H1 (cell line): Measurements from ENCODE around the gene PELI2. TPM values are rescaled to one million over a fixed set of nuclear protein-coding genes. Genes with fewer than 3 reads are reported as not detected.

Experiments used
- CTCF ChIA-PET: fragments of 300-600 bp; sonication (Branson Sonifier 250); formaldehyde crosslinking; loops from one replicate; lab custom pipeline; 2021; ENCODE audit not compliant: partially characterized antibody; lab: Charles Lee
- POLR2A ChIA-PET: fragments of 300-600 bp; sonication (Branson Sonifier 250); formaldehyde crosslinking; loops from one replicate; lab custom pipeline; 2021; ENCODE audit warnings: inconsistent platforms; ENCODE audit not compliant: partially characterized antibody; lab: Charles Lee
- DNase-seq, 2 experiments: peaks; one replicate each; pipeline versions ENCODE4 v3.0.0 to v3.0.0-alpha.2; 2010 to 2022; ENCODE audit warnings: low spot score in 2 of 2, low read depth in 1 of 2, mixed read lengths in 1 of 2
- FAIRE-seq: peaks from 2 replicates; lab custom pipeline; 2011; peaks lifted over from hg19 to GRCh38; lab: Jason Lieb, UNC
- H2AFZ ChIP-seq: 2 replicates; pipeline ENCODE4 v1.8.1; 2012; ENCODE audit warnings: low read length, inconsistent platforms
- H2AK5ac ChIP-seq: 2 replicates; pipeline ENCODE4 v1.6.1; 2013; ENCODE audit warnings: low read depth, low read length
- H2BK120ac ChIP-seq: replicated peaks from 2 replicates; pipeline ENCODE3; 2013; ENCODE audit warnings: low read depth, low read length, inconsistent platforms
- H2BK12ac ChIP-seq: 2 replicates; pipeline ENCODE4 v1.6.1; 2013; ENCODE audit warnings: low read depth, low read length
- H2BK15ac ChIP-seq: 2 replicates; pipeline ENCODE4 v1.6.1; 2013; ENCODE audit warnings: low read length
- H2BK20ac ChIP-seq: 2 replicates; pipeline ENCODE4 v1.6.1; 2013; ENCODE audit warnings: low read length
- H2BK5ac ChIP-seq: 2 replicates; pipeline ENCODE4 v1.6.1; 2013; ENCODE audit warnings: low read depth, low read length
- H3K14ac ChIP-seq: 2 replicates; pipeline ENCODE4 v1.6.1; 2013; ENCODE audit warnings: inconsistent platforms; ENCODE audit not compliant: insufficient read length
- H3K18ac ChIP-seq: 2 replicates; pipeline ENCODE4 v1.6.1; 2013; ENCODE audit warnings: low read length; ENCODE audit errors: extremely low read depth
- H3K23ac ChIP-seq: 2 replicates; pipeline ENCODE4 v1.6.1; 2013; ENCODE audit warnings: inconsistent platforms; ENCODE audit not compliant: insufficient read length
- H3K23me2 ChIP-seq: 2 replicates; pipeline ENCODE4 v1.6.1; 2013; ENCODE audit warnings: low read depth, low read length
- H3K27ac ChIP-seq: 2 replicates; pipeline ENCODE4 v1.6.1; 2011; ENCODE audit warnings: low read depth, low read length, inconsistent platforms
- H3K27me3 ChIP-seq, 4 experiments: replicated peaks in 1 of 4; 1 replicate in 1 of 4; 2 replicates in 3 of 4; pipeline versions ENCODE4 v1.6.1 to v1.8.1; 2011 to 2013; ENCODE audit warnings: low read length in 3 of 4, mild to moderate bottlenecking in 3 of 4, inconsistent platforms in 2 of 4, mixed read lengths in 2 of 4, moderate library complexity in 1 of 4; ENCODE audit not compliant: control insufficient read depth in 3 of 4, insufficient read depth in 3 of 4; ENCODE audit errors: extremely low read depth in 1 of 4
- H3K36me3 ChIP-seq, 4 experiments: 2 replicates each; pipeline versions ENCODE4 v1.6.1 to v1.8.1; 2011 to 2013; ENCODE audit warnings: mild to moderate bottlenecking in 4 of 4, low read length in 3 of 4, moderate library complexity in 2 of 4, control low read depth in 1 of 4, inconsistent platforms in 1 of 4; ENCODE audit not compliant: insufficient read depth in 4 of 4, control insufficient read depth in 2 of 4
- H3K4ac ChIP-seq: replicated peaks from 2 replicates; pipeline ENCODE3; 2013; ENCODE audit warnings: low read length, low read depth, mixed read lengths, inconsistent platforms; ENCODE audit not compliant: insufficient read length
- H3K4me1 ChIP-seq, 4 experiments: replicated peaks in 1 of 4; 1 replicate in 1 of 4; 2 replicates in 3 of 4; pipeline versions ENCODE4 v1.6.1 to v1.8.1; 2011 to 2013; ENCODE audit warnings: low read length in 3 of 4, inconsistent platforms in 2 of 4, mixed read lengths in 1 of 4; ENCODE audit not compliant: insufficient read depth in 4 of 4, control insufficient read depth in 3 of 4
- H3K4me2 ChIP-seq, 2 experiments: 2 replicates each; pipeline versions ENCODE4 v1.6.1 to v1.8.1; 2011 to 2013; ENCODE audit warnings: low read depth in 2 of 2, low read length in 2 of 2, control low read depth in 1 of 2, inconsistent platforms in 1 of 2, mild to moderate bottlenecking in 1 of 2; ENCODE audit not compliant: insufficient read depth in 1 of 2
- H3K4me3 ChIP-seq, 4 experiments: fragments of 200-600, 300-600 bp in 1 of 4; sonication (generic), shearing (Covaris generic), sonication (Bioruptor Twin) in 1 of 4; 2 replicates each; pipeline versions ENCODE4 v1.5.1 to v1.8.1; 2011 to 2016; ENCODE audit warnings: low read length in 4 of 4, low read depth in 3 of 4, control low read depth in 2 of 4, inconsistent platforms in 2 of 4, mild to moderate bottlenecking in 2 of 4, mixed read lengths in 1 of 4, moderate library complexity in 1 of 4; ENCODE audit not compliant: insufficient read depth in 2 of 4; ENCODE audit errors: extremely low read depth in 1 of 4
- H3K56ac ChIP-seq: replicated peaks from 2 replicates; pipeline ENCODE3; 2013; ENCODE audit warnings: low read depth, mild to moderate bottlenecking, mixed read lengths, low read length, inconsistent platforms; ENCODE audit not compliant: insufficient read length
- H3K79me1 ChIP-seq: 2 replicates; pipeline ENCODE4 v1.6.1; 2013; ENCODE audit warnings: low read depth, low read length, control low read depth
- H3K79me2 ChIP-seq, 2 experiments: 2 replicates each; pipeline versions ENCODE4 v1.6.1 to v1.8.1; 2012 to 2013; ENCODE audit warnings: low read length in 2 of 2, mild to moderate bottlenecking in 2 of 2, inconsistent platforms in 1 of 2; ENCODE audit not compliant: insufficient read depth in 2 of 2, control insufficient read depth in 1 of 2
- H3K9ac ChIP-seq, 4 experiments: replicated peaks in 1 of 4; 1 replicate in 1 of 4; 2 replicates in 3 of 4; pipeline versions ENCODE4 v1.6.1 to v1.8.1; 2011 to 2013; ENCODE audit warnings: low read depth in 3 of 4, low read length in 3 of 4, control low read depth in 2 of 4, mild to moderate bottlenecking in 2 of 4, moderate library complexity in 2 of 4, inconsistent platforms in 1 of 4; ENCODE audit errors: extremely low read depth in 1 of 4
- H3K9me3 ChIP-seq, 2 experiments: 2 replicates each; pipeline versions ENCODE4 v1.6.1 to v1.8.1; 2012 to 2013; ENCODE audit warnings: mild to moderate bottlenecking in 2 of 2, moderate library complexity in 2 of 2, control low read depth in 1 of 2, inconsistent platforms in 1 of 2, low read depth in 1 of 2, low read length in 1 of 2, mixed read lengths in 1 of 2; ENCODE audit not compliant: insufficient read depth in 2 of 2
- H4K20me1 ChIP-seq, 2 experiments: replicated peaks in 1 of 2; 2 replicates each; pipeline versions ENCODE3 to v1.8.1; 2011 to 2013; ENCODE audit warnings: inconsistent platforms in 2 of 2, low read length in 2 of 2, mild to moderate bottlenecking in 1 of 2; ENCODE audit not compliant: insufficient read depth in 2 of 2, control insufficient read depth in 1 of 2
- H4K5ac ChIP-seq: 2 replicates; pipeline ENCODE4 v1.6.1; 2013; ENCODE audit warnings: low read length, low read depth, mixed read lengths, inconsistent platforms; ENCODE audit not compliant: insufficient read length
- H4K8ac ChIP-seq: 2 replicates; pipeline ENCODE4 v1.8.0; 2013; ENCODE audit warnings: mild to moderate bottlenecking, moderate library complexity, low read length, inconsistent platforms; ENCODE audit not compliant: insufficient read depth; ENCODE audit errors: extremely low read depth
- H4K91ac ChIP-seq: replicated peaks from 2 replicates; pipeline ENCODE3; 2013; ENCODE audit warnings: low read length, mixed read lengths, inconsistent platforms; ENCODE audit not compliant: insufficient read length
- ATF3 ChIP-seq: IDR thresholded peaks from 2 replicates; pipeline ENCODE4 v1.6.1; 2011; ENCODE audit warnings: low read depth, mild to moderate bottlenecking, low read length; ENCODE audit not compliant: insufficient read depth
- CTCF ChIP-seq, 3 experiments: IDR thresholded peaks; 1 replicate in 2 of 3; 2 replicates in 1 of 3; pipeline versions ENCODE4 v1.5.1 to v1.6.1; 2011; ENCODE audit warnings: low read length in 3 of 3, mild to moderate bottlenecking in 3 of 3, inconsistent platforms in 2 of 3, low read depth in 1 of 3, moderate library complexity in 1 of 3; ENCODE audit not compliant: insufficient read depth in 1 of 3; ENCODE audit errors: control extremely low read depth in 1 of 3
- GTF2F1 ChIP-seq: IDR thresholded peaks from 2 replicates; pipeline ENCODE4 v1.6.1; 2012; ENCODE audit warnings: low read depth, low read length, improper control_type of control experiment, borderline replicate concordance
- RFX5 ChIP-seq: IDR thresholded peaks from 2 replicates; pipeline ENCODE4 v1.6.1; 2011; ENCODE audit warnings: low read depth, low read length, improper control_type of control experiment, borderline replicate concordance
- SAP30 ChIP-seq: fragments of 300-600 bp; sonication (generic); IDR thresholded peaks from 2 replicates; pipeline ENCODE4 v1.7.1; 2012; ENCODE audit warnings: low read length, moderate library complexity, mild to moderate bottlenecking, inconsistent platforms; ENCODE audit not compliant: insufficient read depth, insufficient replicate concordance
- WGBS, 2 experiments: shearing (Covaris generic) in 1 of 2; methylation state at CpG; one replicate each; pipeline versions ENCODE4 v1.1.6 to v1.1.7; 2013 to 2015; ENCODE audit warnings: low lambda C conversion rate in 2 of 2, mixed read lengths in 2 of 2, inconsistent platforms in 1 of 2, low coverage in 1 of 2, missing lambda C conversion rate in 1 of 2; ENCODE audit not compliant: insufficient replicate concordance in 2 of 2, insufficient coverage in 1 of 2, insufficient read length in 1 of 2; ENCODE audit errors: extremely low coverage in 1 of 2, missing lambda C conversion rate in 1 of 2; 5-methylcytosine and 5-hydroxymethylcytosine counted together
- polyA plus RNA-seq, 7 experiments: library from polyadenylated mRNA; depleted of rRNA in 3 of 7; stranded (reverse) in 5 of 7; unstranded in 2 of 7; fragments of >200 nt in 5 of 7; fragments of 200-250 nt in 2 of 7; gene quantifications; 1 replicate in 5 of 7; 2 replicates in 1 of 7; 4 replicates in 1 of 7; pipeline versions ENCODE4 v1.2.1 to v1.2.3, GENCODE V29; 2011 to 2013; ENCODE audit warnings: missing spikeins in 2 of 7, mixed read lengths in 2 of 7
- total RNA-seq: library from RNA; stranded (reverse); fragmentation: NEBNext Ultra II Directional; extraction: Animal tissue kit (Norgen Biotek cat#: 25700); gene quantifications from 2 replicates; pipeline ENCODE4 v1.2.1, GENCODE V29; 2021

Gene PELI2
- total and polyA plus RNA-seq, 2 of the 8 experiments (the other 6 are each of a cell fraction or from before 2014, with no cell fraction given), result 14.6 to 25.7 TPM

DNA sequence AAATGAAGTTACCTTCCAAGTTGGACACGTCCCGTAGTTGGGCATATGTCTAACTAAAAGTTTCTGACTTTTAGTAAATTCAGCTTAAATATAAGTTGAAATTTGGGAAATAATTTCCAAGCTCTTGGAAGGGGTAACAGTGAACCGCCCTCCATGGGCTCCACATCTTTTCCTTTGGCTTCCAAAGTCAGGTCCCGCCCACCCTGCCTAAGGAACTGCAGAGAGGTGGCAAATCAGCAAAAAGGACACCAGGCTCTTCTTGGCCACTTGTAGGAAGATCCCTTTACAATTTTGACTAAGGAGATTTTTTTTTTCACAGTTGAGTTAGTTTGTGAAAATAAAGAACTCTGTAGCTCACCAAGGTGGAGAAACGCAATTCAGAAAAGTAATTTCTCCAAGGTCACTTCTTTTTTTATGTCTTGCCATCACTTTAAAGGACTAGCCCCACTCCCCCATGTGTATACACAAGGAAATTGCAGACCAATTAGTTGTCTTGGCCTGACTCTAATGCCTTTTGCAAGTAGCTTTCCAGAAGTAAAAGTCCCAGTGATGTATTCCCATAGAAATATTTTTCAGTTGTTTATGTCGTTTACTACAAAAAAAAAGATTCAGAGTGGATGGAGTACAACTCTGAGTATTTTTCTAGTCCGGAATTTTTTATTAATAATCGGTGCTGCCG lies 181.2 kb downstream of the PELI2 start:
- Histone ChIP-seq H2BK5ac (no peak overlapping the region), H3K23me2 (no peaks in the 10 kb centered on the region)
- CTCF ChIA-PET, result interaction anchor here (0.7 to 1.8 kb wide), 10 partner anchors 8 to 1610 kb away, joined by 3 to 6 read pairs (median 4); no protein-coding TSS in a partner anchor

More for the DNA sequence above, 181.2 kb downstream of the PELI2 start:
- FAIRE-seq, result no peak
- H2BK120ac ChIP-seq, result no peak overlapping the region
- no peak overlapping the region for H3K23ac ChIP-seq
- no peaks in the 10 kb centered on the region for H4K20me1 ChIP-seq
- H2AK5ac ChIP-seq, result no peak overlapping the region
- H2BK15ac ChIP-seq, result no peak overlapping the region
- no peak overlapping the region for H2BK12ac ChIP-seq
- POLR2A ChIA-PET, result no interaction called here
- no peak overlapping the region for H3K27ac ChIP-seq
- WGBS, 2 experiments, result 95% methylated on average over 9 of the region's 9 CpGs; no CpG with 5 or more reads in 1 of the 2 experiments
- H3K18ac ChIP-seq, result no peak overlapping the region
- H3K4me1 ChIP-seq, result 0 out of 7 replicates have a peak, but pooled peaks cover 0 to under 1% (median under 1%) of the 10 kb centered on the region in 4 experiments
- H3K4me3 ChIP-seq, result no peak overlapping the region
- H3K9me3 ChIP-seq, result no peaks in the 10 kb centered on the region
- H4K8ac ChIP-seq, result no peak overlapping the region
- no peak overlapping the region for H3K9ac ChIP-seq
- no peak for DNase-seq
- no peaks in the 10 kb centered on the region for H3K79me2 ChIP-seq
- no peak overlapping the region for H3K4ac ChIP-seq
- no peaks in the 10 kb centered on the region; a peak in 1 of 8 replicates for H3K36me3 ChIP-seq
- no peak for TF ChIP-seq RFX5
- no peak for TF ChIP-seq GTF2F1
- TF ChIP-seq CTCF (IDR thresholded peaks at IDR 0.05; ENCODE audit: control extremely low read depth in 1 of 3, insufficient read depth in 1 of 3, low read depth in 1 of 3, low read length in 3 of 3), result no peak
- no peak for TF ChIP-seq SAP30
- no peak for TF ChIP-seq ATF3
- TF ChIP-seq, all 59 proteins: peak for 0
- Histone ChIP-seq H3K14ac (no peak overlapping the region), H2BK20ac (no peak overlapping the region), H3K4me2 (no peak overlapping the region), H4K91ac (no peak overlapping the region), H4K5ac (no peak overlapping the region), H3K79me1 (no peaks in the 10 kb centered on the region), H3K27me3 (no peaks in the 10 kb centered on the region), H3K56ac (no peak overlapping the region), H2AFZ (no peak overlapping the region)
